GM19035 (cell line): ENCODE measurements around the gene ERCC6L2.

Experiments used
- ATAC-seq: cut with Tn5 transposase; IDR thresholded peaks from one replicate; pipeline ENCODE4 v1.9.1; 2021; ENCODE audit not compliant: unreplicated experiment

ERCC6L2 gene

DNA sequence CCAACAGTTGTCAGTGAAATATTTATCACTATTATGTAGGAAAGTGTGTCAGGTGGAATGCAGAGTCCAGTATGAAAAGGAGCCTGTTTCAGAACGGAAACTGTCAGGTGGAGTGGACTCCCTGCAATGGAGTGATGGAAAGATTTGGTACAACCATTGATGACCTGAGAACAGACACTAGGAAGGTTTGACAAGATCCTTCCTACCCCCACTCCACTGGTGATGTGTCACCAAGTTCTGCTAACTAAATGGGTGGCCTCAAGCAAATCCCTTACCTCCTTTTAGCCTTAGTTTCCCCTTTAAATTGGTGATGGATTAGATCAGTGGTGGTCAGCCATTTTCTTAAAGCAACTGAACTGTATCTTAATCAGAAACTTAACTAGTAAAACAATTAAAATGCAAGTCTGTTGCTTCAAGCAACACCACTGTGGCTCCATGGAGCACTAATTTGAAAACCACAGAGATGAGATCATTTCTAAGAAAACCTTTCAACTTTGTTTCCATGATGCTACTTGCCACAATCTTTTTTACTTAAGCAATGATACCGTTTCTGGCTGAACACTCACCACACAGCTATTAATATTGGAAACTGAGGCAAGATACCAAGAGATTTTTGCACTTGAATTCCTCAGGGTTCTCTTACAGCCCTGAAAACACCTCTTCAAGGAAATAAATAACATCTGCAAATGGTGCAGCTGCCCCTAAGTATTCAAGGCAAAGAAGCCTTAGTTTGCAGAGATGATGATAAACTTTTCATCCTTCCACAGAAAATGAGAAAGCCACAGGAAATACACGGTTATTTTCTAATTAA is 140.6 kb downstream of the ERCC6L2 start:
- no peak for ATAC-seq
